GM19395 (cell line): ENCODE data around the gene SCYGR6.

Experiments
- ATAC-seq: cut with Tn5 transposase; IDR thresholded peaks from one replicate; pipeline ENCODE4 v1.9.1; 2021; ENCODE audit warnings: mild to moderate bottlenecking, moderate library complexity; ENCODE audit not compliant: unreplicated experiment

The SCYGR6 gene

DNA sequence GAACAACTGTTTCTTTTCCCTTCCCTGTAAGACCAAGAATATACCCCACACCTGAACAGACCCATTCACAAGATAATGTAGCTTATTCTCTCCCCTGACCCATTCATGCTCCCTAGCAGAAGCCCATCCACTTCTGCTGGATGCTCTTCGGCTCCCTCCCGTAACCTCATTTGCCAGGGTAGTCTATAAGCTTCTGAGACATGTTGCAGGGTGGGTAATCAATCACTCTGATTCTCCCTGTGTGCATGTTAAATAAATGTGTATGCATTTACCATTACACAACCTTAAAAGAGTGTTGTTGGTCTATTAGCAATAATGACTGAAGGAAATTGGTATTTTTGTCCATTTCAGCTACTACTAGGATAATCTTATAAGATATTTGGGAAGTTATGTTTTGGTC lies 8.1 kb downstream of the SCYGR6 start:
- ATAC-seq = no peak

DNA sequence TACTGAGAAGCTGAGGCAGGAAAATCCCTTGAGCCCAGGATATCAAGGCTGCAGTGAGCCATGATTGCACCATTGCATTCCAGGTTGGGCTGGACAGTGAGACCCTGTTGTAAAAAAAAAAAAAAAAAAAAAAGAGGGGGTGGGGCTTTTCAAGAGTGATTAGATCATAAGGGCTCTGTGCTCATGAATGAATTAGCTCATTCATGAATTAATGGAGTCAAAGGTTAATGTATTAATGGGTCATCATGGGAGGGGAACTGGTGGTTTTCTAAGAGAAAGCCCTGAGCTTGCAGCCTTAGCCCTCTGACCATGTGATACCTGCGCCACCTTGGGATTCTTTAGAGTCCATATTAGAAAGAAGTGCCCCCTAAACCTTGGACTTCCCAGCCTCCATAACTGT lies 11.3 kb downstream of the SCYGR6 start:
- no peak for ATAC-seq

DNA sequence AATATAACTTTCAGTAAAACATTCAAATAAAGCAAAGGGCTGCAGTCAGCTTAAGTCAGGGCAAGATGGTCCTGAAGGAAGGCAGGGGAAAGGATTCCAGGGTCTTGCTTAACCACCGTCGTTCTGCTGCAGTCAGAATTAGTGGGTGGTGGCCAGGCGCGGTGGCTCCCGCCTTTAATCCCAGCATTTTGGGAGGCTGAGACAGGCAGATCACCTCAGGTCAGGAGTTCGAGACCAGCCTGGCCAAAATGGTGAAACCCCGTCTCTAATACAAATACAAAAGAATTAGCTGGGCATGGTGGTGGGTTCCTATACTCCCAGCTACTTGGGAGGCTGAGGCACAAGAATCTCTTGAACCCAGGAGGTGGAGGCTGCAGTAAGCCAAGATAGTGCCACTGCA lies 13.6 kb downstream of the SCYGR6 start:
- no peak for ATAC-seq

DNA sequence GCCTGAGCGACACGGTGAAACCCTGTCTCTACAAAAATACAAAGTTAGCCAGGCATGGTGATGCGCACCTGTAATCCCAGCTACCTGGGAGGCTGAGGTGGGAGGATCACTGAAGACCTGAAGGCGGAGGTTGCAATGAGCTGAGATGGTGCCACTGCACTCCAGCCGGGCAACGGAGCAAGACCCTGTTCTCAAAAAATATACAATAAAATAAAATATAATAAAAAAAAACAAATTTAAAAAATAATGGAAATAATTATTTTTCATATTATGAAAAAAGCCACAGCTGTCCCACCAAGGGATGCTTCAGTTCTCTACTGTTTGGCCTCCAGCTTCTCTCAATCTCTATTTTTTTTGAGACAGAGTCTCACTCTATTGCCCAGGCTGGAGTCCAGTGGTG lies 17.2 kb downstream of the SCYGR6 start:
- ATAC-seq = no peak

DNA sequence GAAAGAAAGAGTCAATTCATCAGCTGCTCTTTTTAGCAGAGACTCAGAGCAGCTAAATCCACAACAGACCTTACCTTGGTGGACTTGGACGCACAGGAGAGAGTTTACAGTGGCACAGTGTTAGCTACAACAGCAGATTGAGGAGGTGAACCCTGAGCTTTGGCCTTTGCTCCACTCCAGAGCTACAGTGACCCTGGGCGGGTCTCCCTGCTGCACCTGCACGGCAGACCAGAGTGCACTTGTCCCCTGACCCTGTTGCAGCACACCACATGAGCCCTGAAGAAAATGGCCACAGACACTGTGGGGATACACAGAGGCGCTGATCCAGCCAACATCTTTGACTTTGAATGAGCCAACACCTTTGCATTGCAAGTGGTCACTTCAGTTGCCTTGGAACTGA lies 17.7 kb downstream of the SCYGR6 start:
- no peak for ATAC-seq

DNA sequence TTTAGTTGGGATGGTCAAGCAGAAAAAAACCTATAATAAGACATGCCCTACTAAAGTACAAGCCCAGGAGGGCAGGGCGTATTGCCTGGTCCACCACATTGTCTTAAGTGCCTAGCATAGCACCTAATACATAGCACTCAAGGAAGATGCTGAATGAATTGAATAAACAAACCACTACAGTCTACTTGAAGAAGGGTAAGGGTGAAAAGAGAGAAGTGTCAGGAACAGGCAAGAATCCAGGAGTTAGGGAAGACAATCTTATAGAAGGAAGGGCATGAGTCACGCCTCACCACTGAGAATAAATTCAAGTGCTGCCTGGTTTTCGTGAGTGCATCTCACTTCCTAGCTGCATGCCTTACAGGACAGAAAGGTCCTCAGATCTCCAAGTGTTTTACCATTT lies 20.6 kb downstream of the SCYGR6 start:
- ATAC-seq = no peak

DNA sequence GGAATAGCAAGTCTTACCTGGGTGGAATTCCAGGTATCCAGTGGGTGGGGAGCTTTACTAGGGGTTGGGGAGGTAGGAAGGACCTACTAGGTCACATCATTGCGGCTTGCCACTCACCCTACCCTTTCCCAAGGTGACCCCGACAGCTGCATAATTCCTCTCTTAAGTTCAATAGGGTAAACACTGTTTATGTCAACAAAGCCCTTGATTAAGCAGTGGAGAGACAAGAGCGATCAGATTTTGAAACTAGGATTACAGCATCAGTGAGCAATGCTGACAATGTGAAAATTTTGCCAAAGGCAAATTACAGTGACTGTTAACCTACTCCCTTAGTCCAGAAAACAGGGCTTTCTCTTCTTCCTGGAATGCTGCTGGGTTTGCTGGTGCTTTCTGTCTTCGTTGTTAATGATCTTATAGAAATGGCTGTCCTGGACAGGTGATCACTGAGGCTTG lies 21.3 kb downstream of the SCYGR6 start:
- no peak for ATAC-seq

DNA sequence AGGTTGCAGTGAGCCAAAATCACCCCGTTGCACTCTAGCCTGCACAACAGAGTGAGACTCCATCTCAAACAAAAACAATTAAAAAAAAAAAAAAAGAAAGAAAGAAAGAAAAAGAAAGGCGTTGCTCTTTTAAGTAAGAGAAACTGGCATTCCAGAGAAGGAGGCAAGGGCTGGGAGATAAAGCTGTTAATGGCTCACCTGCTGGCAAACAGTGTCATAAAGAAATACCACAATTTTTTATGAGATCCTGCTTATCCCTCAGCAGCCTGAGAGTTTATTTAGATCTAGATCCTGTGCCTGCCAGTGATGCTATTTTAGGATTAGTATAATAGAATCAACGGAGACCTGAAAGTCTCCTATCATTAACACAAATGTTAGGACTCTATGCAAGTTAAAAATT lies 23.0 kb downstream of the SCYGR6 start:
- no peak for ATAC-seq

DNA sequence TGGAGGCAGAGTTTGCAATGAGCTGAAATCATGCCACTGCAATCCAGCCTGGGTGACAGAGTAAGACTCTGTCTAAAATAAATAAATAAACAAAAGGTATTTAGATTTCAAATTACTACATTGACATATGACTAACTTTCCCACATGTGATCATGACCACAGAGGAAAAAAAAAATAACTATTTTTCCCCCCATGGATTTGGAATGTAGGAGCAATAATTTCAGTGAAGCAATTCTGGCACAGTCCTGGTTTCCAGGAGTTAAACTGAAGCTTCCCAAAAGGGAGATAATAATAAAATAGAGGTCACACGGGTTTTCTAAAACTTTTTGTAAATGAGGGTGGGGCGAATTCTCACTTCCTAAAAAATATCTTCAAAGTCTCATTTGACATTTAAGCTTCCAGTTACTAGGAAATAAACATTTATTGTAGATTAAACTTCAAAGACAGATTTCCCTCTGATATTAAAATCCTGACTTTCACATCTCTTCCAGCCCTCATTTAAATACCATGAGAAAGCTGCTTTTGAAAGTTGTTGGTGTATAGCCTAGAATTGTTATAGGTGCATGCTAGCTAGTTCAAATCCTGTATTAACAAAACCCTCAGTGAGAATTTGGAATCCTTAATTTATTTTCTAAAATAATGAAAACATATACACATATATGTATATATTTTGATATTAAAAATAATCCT lies 27.4 kb downstream of the SCYGR6 start:
- ATAC-seq = no peak

DNA sequence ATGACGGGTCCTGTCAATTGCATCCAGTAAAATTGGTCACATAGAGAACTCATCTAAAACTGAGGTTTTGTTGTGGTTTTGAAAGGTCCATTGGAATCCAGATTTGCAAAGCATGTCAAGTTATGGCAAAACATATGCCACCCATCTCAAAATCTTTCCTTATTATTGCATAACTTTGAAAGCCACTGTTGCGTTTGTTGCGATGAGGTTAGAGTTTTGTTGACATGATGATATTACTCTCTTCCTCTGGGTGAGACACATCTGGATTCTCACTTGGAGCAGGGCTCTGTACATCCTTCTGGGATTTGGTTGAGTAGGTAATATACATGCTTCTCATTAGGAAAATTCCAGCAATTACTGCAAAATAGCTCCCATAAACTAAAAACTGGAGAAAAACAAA lies 37.4 kb downstream of the SCYGR6 start:
- no peak for ATAC-seq

DNA sequence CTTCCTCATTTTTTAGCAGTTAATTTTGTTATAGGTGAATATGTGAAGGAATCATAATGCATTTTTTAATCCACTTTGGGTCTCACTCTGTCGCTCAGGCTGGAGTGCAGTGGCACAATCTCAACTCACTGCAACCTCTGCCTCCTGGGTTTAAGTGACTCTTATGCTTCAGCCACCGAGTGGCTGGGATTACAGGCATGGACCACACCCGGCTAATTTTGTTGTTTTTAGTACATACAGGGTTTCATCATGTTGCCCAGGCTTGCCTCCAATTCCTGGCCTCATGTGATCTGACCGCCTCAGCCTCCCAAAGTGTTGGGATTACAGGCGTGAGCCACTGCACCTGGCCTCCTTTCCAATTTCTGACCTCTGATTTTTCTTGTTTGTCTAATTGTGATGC lies 40.3 kb downstream of the SCYGR6 start:
- ATAC-seq = no peak

DNA sequence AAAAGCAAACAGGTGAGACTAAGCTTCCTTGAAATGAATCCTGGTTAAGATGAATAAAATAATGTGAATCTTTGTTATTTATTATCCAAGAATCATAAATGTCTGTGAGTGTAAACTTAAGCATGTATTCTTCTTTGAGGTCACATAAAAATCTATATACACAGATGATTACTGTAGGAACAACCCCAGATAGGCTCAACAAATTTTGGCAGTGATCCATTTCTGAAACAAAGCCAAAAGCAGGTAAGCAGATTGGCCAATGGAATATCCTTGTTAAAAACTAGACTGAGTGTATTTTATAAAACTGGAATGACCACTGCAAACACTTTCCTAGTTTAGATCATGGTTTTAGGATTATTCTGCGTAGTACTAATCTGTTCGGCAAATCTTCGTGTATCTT lies 46.6 kb downstream of the SCYGR6 start:
- ATAC-seq = no peak

DNA sequence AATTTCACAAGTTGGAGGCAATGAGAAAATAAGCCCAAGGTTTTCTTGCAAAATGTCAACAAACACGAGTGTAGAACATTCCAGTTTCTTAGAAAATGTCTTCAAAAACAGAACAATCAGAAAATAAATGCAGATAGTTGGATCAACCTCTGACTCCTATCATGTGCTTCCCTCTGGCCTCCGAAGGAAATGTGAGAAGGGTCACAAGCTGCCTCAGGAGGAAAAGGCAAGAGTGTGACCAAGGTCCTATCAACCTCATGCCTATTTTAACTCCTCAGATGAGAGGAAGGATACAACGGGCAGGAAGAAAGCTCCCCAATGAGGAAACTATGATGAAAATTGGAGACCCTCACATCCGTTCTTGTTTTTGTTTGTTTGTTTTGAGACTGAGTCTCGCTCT lies 50.1 kb downstream of the SCYGR6 start:
- ATAC-seq = no peak
